ENCODE results near the gene NPW. TPM values are rescaled to one million over a fixed set of nuclear protein-coding genes. Genes with fewer than 3 reads are reported as not detected.

The NPW gene
- total and polyA plus RNA-seq, 2 of the 8 experiments (the other 6 are each of a cell fraction or from before 2014, with no cell fraction given): 4.0 to 10.3 TPM

- Histone ChIP-seq H3K9ac (replicated peaks in 1 of 4; ENCODE audit: extremely low read depth in 1 of 4, low read depth in 3 of 4, low read length in 3 of 4) (no peak overlapping the region), H3K14ac (ENCODE audit: insufficient read length) (no peak overlapping the region), H3K79me1 (ENCODE audit: low read depth, low read length) (0 out of 2 replicates have a peak, but pooled peaks cover 2% of the 10 kb centered on the region), H4K91ac (replicated peaks; ENCODE audit: insufficient read length, low read length) (no peak overlapping the region), H3K79me2 (ENCODE audit: control insufficient read depth in 1 of 2, insufficient read depth in 2 of 2, low read length in 2 of 2) (peaks cover 0 to 18% of the 10 kb centered on the region in 2 experiments; a peak in 2 of 4 replicates), H3K23me2 (ENCODE audit: low read depth, low read length) (no peaks in the 10 kb centered on the region), H2AK5ac (ENCODE audit: low read depth, low read length) (no peak overlapping the region), H3K4ac (replicated peaks; ENCODE audit: insufficient read length, low read depth, low read length) (no peak overlapping the region), H4K8ac (ENCODE audit: extremely low read depth, insufficient read depth, low read length) (no peak overlapping the region), H3K4me2 (ENCODE audit: insufficient read depth in 1 of 2, low read depth in 2 of 2, low read length in 2 of 2) (no peak overlapping the region), H2BK15ac (ENCODE audit: low read length) (no peak overlapping the region), H2BK5ac (ENCODE audit: low read depth, low read length) (no peak overlapping the region), H2BK120ac (replicated peaks; ENCODE audit: low read depth, low read length) (no peak overlapping the region), H4K5ac (ENCODE audit: insufficient read length, low read depth, low read length) (no peak overlapping the region), H3K18ac (ENCODE audit: extremely low read depth, low read length) (no peak overlapping the region), H3K36me3 (ENCODE audit: control insufficient read depth in 2 of 4, insufficient read depth in 4 of 4, low read length in 3 of 4) (peaks cover 24 to 52% (median 42%) of the 10 kb centered on the region in 4 experiments), H4K20me1 (replicated peaks in 1 of 2; ENCODE audit: control insufficient read depth in 1 of 2, insufficient read depth in 2 of 2, low read length in 2 of 2) (peaks cover 19 to 49% of the 10 kb centered on the region in 2 experiments), H2BK12ac (ENCODE audit: low read depth, low read length) (no peak overlapping the region), H3K4me1 (replicated peaks in 1 of 4; ENCODE audit: control insufficient read depth in 3 of 4, insufficient read depth in 4 of 4, low read length in 3 of 4) (peaks cover 0 to 15% (median 7%) of the 10 kb centered on the region in 4 experiments; a peak in 5 of 7 replicates), H3K27me3 (replicated peaks in 1 of 4; ENCODE audit: control insufficient read depth in 3 of 4, extremely low read depth in 1 of 4, insufficient read depth in 3 of 4, low read length in 3 of 4) (no peaks in the 10 kb centered on the region), H3K27ac (ENCODE audit: low read depth, low read length) (no peak overlapping the region), H3K23ac (ENCODE audit: insufficient read length) (no peak overlapping the region), H3K4me3 (ENCODE audit: extremely low read depth in 1 of 4, insufficient read depth in 2 of 4, low read depth in 3 of 4, low read length in 4 of 4) (no peak overlapping the region), H3K9me3 (ENCODE audit: insufficient read depth in 2 of 2, low read depth in 1 of 2, low read length in 1 of 2) (no peaks in the 10 kb centered on the region), H2BK20ac (ENCODE audit: low read length) (no peak overlapping the region), H3K56ac (replicated peaks; ENCODE audit: insufficient read length, low read depth, low read length) (no peak overlapping the region), H2AFZ (ENCODE audit: low read length) (no peak overlapping the region)
- CTCF ChIA-PET (ENCODE audit: partially characterized antibody): interaction anchor here (1.3 to 2.8 kb wide), 2 partner anchors 15 to 21 kb away, joined by 3 to 6 read pairs; no protein-coding TSS in a partner anchor
- WGBS, 2 experiments (ENCODE audit: extremely low coverage in 1 of 2, insufficient coverage in 1 of 2, insufficient read length in 1 of 2, insufficient replicate concordance in 2 of 2, low coverage in 1 of 2, low lambda C conversion rate in 2 of 2, missing lambda C conversion rate in 1 of 2): 91% methylated on average over 18 of the region's 19 CpGs; no CpG with 5 or more reads in 1 of the 2 experiments
- POLR2A ChIA-PET (ENCODE audit: partially characterized antibody): interaction anchor here (0.6 to 2.8 kb wide), 3 partner anchors 49 to 154 kb away, joined by 3 to 9 read pairs (median 5); partner anchors contain the start of gene TRAF7
- FAIRE-seq: no peak
- DNase-seq (ENCODE audit: low read depth in 1 of 2, low spot score in 2 of 2): no peak
Measured at GRCh38 chr16:2001035-2001434, 18.6 kb upstream of the NPW start.
